Loucy (cell line): ENCODE data around the gene DDX10.

Experiments used
- EZH2phosphoT487 ChIP-seq: fragments of 200-600 bp; IDR thresholded peaks from 2 replicates; pipeline ENCODE4 v1.6.1; 2018; ENCODE audit warnings: antibody characterized with exemption, mild to moderate bottlenecking, moderate library complexity, borderline replicate concordance
- TF ChIP-seq, protein P1 (sequence below): fragments of 200-600 bp; sonication (generic); conservative IDR thresholded peaks from 2 replicates; pipeline ENCODE4 v1.5.1; 2014; ENCODE audit warnings: mild to moderate bottlenecking, antibody characterized with exemption, low read length

DNA sequence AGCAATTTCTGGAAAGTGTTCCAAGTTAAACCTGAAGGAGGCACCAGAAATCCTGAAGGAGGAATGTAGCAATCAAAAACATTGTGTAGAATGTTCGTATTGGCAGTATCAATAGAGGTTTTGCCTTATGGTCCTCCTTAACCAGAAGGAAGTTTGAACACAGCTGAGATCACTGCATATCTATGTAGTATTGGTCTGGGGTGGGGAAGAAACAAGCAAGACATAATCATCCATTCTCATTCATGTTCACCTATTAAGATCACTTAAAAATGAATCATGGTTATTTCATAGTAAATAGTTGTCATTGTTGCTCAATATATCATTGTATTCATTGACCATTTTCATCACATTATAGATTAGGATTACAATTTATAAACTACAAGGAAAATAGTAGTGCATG lies 160.5 kb downstream of the DDX10 start:
- TF ChIP-seq, protein P1, sequence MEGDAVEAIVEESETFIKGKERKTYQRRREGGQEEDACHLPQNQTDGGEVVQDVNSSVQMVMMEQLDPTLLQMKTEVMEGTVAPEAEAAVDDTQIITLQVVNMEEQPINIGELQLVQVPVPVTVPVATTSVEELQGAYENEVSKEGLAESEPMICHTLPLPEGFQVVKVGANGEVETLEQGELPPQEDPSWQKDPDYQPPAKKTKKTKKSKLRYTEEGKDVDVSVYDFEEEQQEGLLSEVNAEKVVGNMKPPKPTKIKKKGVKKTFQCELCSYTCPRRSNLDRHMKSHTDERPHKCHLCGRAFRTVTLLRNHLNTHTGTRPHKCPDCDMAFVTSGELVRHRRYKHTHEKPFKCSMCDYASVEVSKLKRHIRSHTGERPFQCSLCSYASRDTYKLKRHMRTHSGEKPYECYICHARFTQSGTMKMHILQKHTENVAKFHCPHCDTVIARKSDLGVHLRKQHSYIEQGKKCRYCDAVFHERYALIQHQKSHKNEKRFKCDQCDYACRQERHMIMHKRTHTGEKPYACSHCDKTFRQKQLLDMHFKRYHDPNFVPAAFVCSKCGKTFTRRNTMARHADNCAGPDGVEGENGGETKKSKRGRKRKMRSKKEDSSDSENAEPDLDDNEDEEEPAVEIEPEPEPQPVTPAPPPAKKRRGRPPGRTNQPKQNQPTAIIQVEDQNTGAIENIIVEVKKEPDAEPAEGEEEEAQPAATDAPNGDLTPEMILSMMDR = no peak
- TF ChIP-seq EZH2phosphoT487 = no peak
